HepG2 (cell line): ENCODE data around the gene CHN2. TPM values are rescaled to one million over a fixed set of nuclear protein-coding genes. Genes with fewer than 3 reads are reported as not detected.

Experiments used
- ATAC-seq: fragments of 200-7000 bp; cut with Tn5 transposase; 3 replicates; pipeline ENCODE4 v1.9.1; 2020; ENCODE audit warnings: mild to moderate bottlenecking, moderate library complexity
- BruUV-seq: library from RNA; stranded (reverse); fragments of 400-500 nt; replicated peaks from 2 replicates; lab custom pipeline; 2021; lab: Mats Ljungman, UMichigan
- CTCF ChIA-PET: fragments of 300-600 bp; formaldehyde crosslinking; extraction: SDS; loops from one replicate; lab custom pipeline; 2021; ENCODE audit warnings: low total read pairs, inconsistent platforms, low intra/inter-chr PET ratio; lab: Yijun Ruan, JAX
- POLR2A ChIA-PET: fragments of 350-600 bp; sonication (Branson Sonifier 250); formaldehyde crosslinking; loops from one replicate; lab custom pipeline; 2020; ENCODE audit warnings: antibody characterized with exemption, inconsistent platforms; lab: Yijun Ruan, JAX
- DNase-seq: peaks from one replicate; pipeline ENCODE4 v3.0.0-alpha.2; 2015; ENCODE audit warnings: low spot score
- FAIRE-seq: peaks from 3 replicates; lab custom pipeline; 2011; peaks lifted over from hg19 to GRCh38; lab: Jason Lieb, UNC
- H2AFZ ChIP-seq: one replicate; pipeline ENCODE4 v1.6.1; 2011; ENCODE audit warnings: low read length, inconsistent platforms
- H3K27ac ChIP-seq: fragments of 300-600 bp; 3 replicates; pipeline ENCODE4 v1.8.0; 2011; ENCODE audit warnings: mixed run types, mild to moderate bottlenecking, mixed read lengths, low read length, inconsistent platforms; ENCODE audit not compliant: insufficient read depth; ENCODE audit errors: extremely low read length
- H3K27me3 ChIP-seq, 2 experiments: fragments of 200-600 bp in 1 of 2; 2 replicates in 1 of 2; 3 replicates in 1 of 2; pipeline versions ENCODE4 v1.6.0 to v1.8.0; 2011; ENCODE audit warnings: low read length in 2 of 2, mild to moderate bottlenecking in 2 of 2, moderate library complexity in 2 of 2, inconsistent platforms in 1 of 2; ENCODE audit not compliant: insufficient read depth in 2 of 2, control insufficient read depth in 1 of 2
- H3K36me3 ChIP-seq, 2 experiments: fragments of 200-600 bp in 1 of 2; replicated peaks in 1 of 2; 2 replicates in 1 of 2; 3 replicates in 1 of 2; pipeline versions ENCODE4 v1.5.1 to v1.8.0; 2011; ENCODE audit warnings: low read length in 2 of 2, inconsistent platforms in 1 of 2; ENCODE audit not compliant: insufficient read depth in 2 of 2, control insufficient read depth in 1 of 2
- H3K4me1 ChIP-seq: 2 replicates; pipeline ENCODE4 v1.5.1; 2012; ENCODE audit warnings: low read length, inconsistent platforms; ENCODE audit not compliant: insufficient read depth
- H3K4me2 ChIP-seq: 2 replicates; pipeline ENCODE4 v1.6.0; 2011; ENCODE audit warnings: low read depth, low read length, inconsistent platforms
- H3K4me3 ChIP-seq, 3 experiments: fragments of 200-600 bp in 1 of 3; sonication (generic), shearing (Covaris generic) in 1 of 3; replicated peaks in 1 of 3; 2 replicates each; pipeline ENCODE4 v1.5.1; 2011 to 2016; ENCODE audit warnings: low read length in 3 of 3, inconsistent platforms in 2 of 3, low read depth in 2 of 3, mild to moderate bottlenecking in 2 of 3, control low read depth in 1 of 3, mixed read lengths in 1 of 3; ENCODE audit not compliant: insufficient read depth in 1 of 3
- H3K79me2 ChIP-seq: one replicate; pipeline ENCODE4 v1.6.1; 2011; ENCODE audit warnings: low read length, inconsistent platforms; ENCODE audit not compliant: insufficient read depth
- H3K9ac ChIP-seq: 2 replicates; pipeline ENCODE4 v1.6.0; 2011; ENCODE audit warnings: mild to moderate bottlenecking, low read depth, low read length, inconsistent platforms; ENCODE audit not compliant: insufficient read depth
- H3K9me3 ChIP-seq: 2 replicates; pipeline ENCODE4 v1.5.1; 2012; ENCODE audit warnings: mild to moderate bottlenecking, low read length
- H4K20me1 ChIP-seq: 2 replicates; pipeline ENCODE4 v1.6.0; 2011; ENCODE audit warnings: inconsistent platforms, mild to moderate bottlenecking, low read length, moderate library complexity; ENCODE audit not compliant: insufficient read depth
- CBX2 ChIP-seq, 2 experiments: fragments of 200-600 bp in 1 of 2; sonication (generic); formaldehyde crosslinking in 1 of 2; IDR thresholded peaks; 2 replicates each; pipeline versions ENCODE4 v1.7.0 to v1.8.1; 2018 to 2022; ENCODE audit warnings: low read depth in 2 of 2, low read length in 1 of 2, mild to moderate bottlenecking in 1 of 2, missing genetic modification reagents in 1 of 2
- HHEX ChIP-seq: IDR thresholded peaks from 2 replicates; pipeline ENCODE4 v1.6.1; 2016; ENCODE audit warnings: control low read depth
- HNF4G ChIP-seq, 2 experiments: sonication (generic) in 1 of 2; formaldehyde crosslinking in 1 of 2; IDR thresholded peaks; 2 replicates each; pipeline versions ENCODE4 v1.4.0 to v1.6.1; 2011 to 2020; ENCODE audit warnings: borderline replicate concordance in 2 of 2, low read depth in 2 of 2, mild to moderate bottlenecking in 2 of 2, low read length in 1 of 2, missing genetic modification reagents in 1 of 2, moderate library complexity in 1 of 2
- MAFF ChIP-seq: IDR thresholded peaks from 2 replicates; pipeline ENCODE4 v1.6.1; 2011; ENCODE audit warnings: low read depth, low read length, improper control_type of control experiment
- MED13 ChIP-seq: sonication (generic); formaldehyde crosslinking; IDR thresholded peaks from 2 replicates; pipeline ENCODE4 v1.5.0; 2020; ENCODE audit warnings: missing genetic modification reagents
- REXO4 ChIP-seq: sonication (generic); formaldehyde crosslinking; IDR thresholded peaks from 2 replicates; pipeline ENCODE4 v1.8.0; 2022; ENCODE audit warnings: missing genetic modification reagents, mild to moderate bottlenecking, borderline replicate concordance
- SALL1 ChIP-seq: sonication (generic); formaldehyde crosslinking; IDR thresholded peaks from 2 replicates; pipeline ENCODE4 v1.8.0; 2022; ENCODE audit warnings: mild to moderate bottlenecking, missing genetic modification reagents
- SOX13 ChIP-seq, 3 experiments: fragments of 450-650 bp in 1 of 3; sonication (generic) in 1 of 3; formaldehyde crosslinking in 1 of 3; IDR thresholded peaks in 2 of 3; conservative IDR thresholded peaks in 1 of 3; 2 replicates each; pipeline versions ENCODE4 v1.5.0 to v1.6.1; 2016 to 2020; ENCODE audit warnings: antibody characterized with exemption in 1 of 3, mild to moderate bottlenecking in 1 of 3, missing compliant biosample characterization in 1 of 3, missing genetic modification reagents in 1 of 3, moderate library complexity in 1 of 3
- ZNF660 ChIP-seq: sonication (generic); formaldehyde crosslinking; IDR thresholded peaks from 2 replicates; pipeline ENCODE4 v1.5.1; 2020; ENCODE audit warnings: mild to moderate bottlenecking, low read depth, missing genetic modification reagents, borderline replicate concordance
- WGBS: methylation state at CpG from one replicate; pipeline ENCODE4 v1.1.6; 2017; ENCODE audit warnings: low lambda C conversion rate; 5-methylcytosine and 5-hydroxymethylcytosine counted together
- in situ Hi-C: cut with HindIII; loops from 2 replicates; pipeline ENCODE4 v1.10.0; 2017; ENCODE audit warnings: low pct_unique_long_range_greater_than_20kb; ENCODE audit not compliant: extremely low pct_ligation_motif_present
- intact Hi-C: fragments of 100-400 bp; cut with micrococcal nuclease; formaldehyde crosslinking; loops from one replicate; pipeline ENCODE4 v1.10.0; 2022; ENCODE audit not compliant: unreplicated experiment
- polyA plus RNA-seq, 8 experiments: library from polyadenylated mRNA; depleted of rRNA in 3 of 8; stranded (reverse) in 7 of 8; unstranded in 1 of 8; fragments of >200 nt; fragmentation: Illumina TruSeq in 4 of 8; extraction: Trizol in 4 of 8; gene quantifications; 2 replicates each; pipeline versions ENCODE4 v1.2.1 to v1.2.3, GENCODE V29; 2011 to 2016; ENCODE audit warnings: low read depth in 4 of 8, missing spikeins in 1 of 8, mixed read lengths in 1 of 8; ENCODE audit not compliant: insufficient read depth in 1 of 8
- total RNA-seq, 5 experiments: library from RNA; depleted of rRNA; stranded (reverse); fragments of >200 nt; fragmentation: Illumina TruSeq; extraction: Trizol; gene quantifications; 2 replicates each; pipeline ENCODE4 v1.2.3, GENCODE V29; 2016; ENCODE audit warnings: low read depth in 1 of 5
- TF ChIP-seq, protein P1 (sequence below): sonication (generic); formaldehyde crosslinking; IDR thresholded peaks from 2 replicates; pipeline ENCODE4 v1.4.0; 2020; ENCODE audit warnings: missing genetic modification reagents
- TF ChIP-seq, protein P2 (sequence below): sonication (generic); formaldehyde crosslinking; IDR thresholded peaks from 2 replicates; pipeline ENCODE4 v1.4.0; 2020; ENCODE audit warnings: missing genetic modification reagents
- TF ChIP-seq, protein P3 (sequence below): IDR thresholded peaks from 2 replicates; pipeline ENCODE4 v1.6.1; 2016; ENCODE audit warnings: low read depth
- TF ChIP-seq, protein P4 (sequence below), 2 experiments: fragments of 450-650 bp in 1 of 2; sonication (generic) in 1 of 2; formaldehyde crosslinking; IDR thresholded peaks; 2 replicates each; pipeline versions ENCODE4 v1.5.0 to v1.8.0; 2020 to 2022; ENCODE audit warnings: mild to moderate bottlenecking in 1 of 2, missing genetic modification reagents in 1 of 2

Gene CHN2
- total and polyA plus RNA-seq, 2 of the 13 experiments (the other 11 are each of a cell fraction or from before 2014, with no cell fraction given): 23.5 to 30.5 TPM

DNA sequence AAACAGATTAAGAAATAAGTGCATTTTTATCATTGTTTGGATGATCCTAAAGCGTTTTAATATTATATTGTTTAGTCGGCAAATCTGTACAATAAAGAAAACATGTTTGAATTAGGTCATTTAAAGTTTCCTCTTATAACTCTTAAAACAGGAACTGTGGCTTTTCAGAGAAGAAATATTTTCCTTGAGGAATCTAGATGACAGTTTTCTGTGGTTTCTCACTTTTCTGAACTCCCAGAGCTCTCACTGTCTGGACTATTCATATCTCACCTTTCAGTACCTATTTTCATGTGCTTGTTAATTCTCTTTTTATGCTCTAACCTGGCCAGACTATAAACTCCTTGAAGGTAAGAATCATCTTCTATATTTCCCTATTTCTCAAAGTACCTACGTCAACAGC, 135.1 kb downstream of the CHN2 start (continued):
- TF ChIP-seq, protein P1, sequence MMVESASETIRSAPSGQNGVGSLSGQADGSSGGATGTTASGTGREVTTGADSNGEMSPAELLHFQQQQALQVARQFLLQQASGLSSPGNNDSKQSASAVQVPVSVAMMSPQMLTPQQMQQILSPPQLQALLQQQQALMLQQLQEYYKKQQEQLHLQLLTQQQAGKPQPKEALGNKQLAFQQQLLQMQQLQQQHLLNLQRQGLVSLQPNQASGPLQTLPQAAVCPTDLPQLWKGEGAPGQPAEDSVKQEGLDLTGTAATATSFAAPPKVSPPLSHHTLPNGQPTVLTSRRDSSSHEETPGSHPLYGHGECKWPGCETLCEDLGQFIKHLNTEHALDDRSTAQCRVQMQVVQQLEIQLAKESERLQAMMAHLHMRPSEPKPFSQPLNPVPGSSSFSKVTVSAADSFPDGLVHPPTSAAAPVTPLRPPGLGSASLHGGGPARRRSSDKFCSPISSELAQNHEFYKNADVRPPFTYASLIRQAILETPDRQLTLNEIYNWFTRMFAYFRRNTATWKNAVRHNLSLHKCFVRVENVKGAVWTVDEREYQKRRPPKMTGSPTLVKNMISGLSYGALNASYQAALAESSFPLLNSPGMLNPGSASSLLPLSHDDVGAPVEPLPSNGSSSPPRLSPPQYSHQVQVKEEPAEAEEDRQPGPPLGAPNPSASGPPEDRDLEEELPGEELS (CRISPR knock-in tag): no peak
- TF ChIP-seq MAFF (peak; percentile 12; the same call in 1 of the 2 replicates), HHEX (CRISPR knock-in tag) (no peak), CBX2 (IDR thresholded peaks at IDR 0.05; ENCODE audit: low read depth, low read length) (no peak), CBX2 (CRISPR knock-in tag; IDR thresholded peaks at IDR 0.05; ENCODE audit: low read depth) (no peak), MED13 (CRISPR knock-in tag) (no peak)
- TF ChIP-seq, protein P2, sequence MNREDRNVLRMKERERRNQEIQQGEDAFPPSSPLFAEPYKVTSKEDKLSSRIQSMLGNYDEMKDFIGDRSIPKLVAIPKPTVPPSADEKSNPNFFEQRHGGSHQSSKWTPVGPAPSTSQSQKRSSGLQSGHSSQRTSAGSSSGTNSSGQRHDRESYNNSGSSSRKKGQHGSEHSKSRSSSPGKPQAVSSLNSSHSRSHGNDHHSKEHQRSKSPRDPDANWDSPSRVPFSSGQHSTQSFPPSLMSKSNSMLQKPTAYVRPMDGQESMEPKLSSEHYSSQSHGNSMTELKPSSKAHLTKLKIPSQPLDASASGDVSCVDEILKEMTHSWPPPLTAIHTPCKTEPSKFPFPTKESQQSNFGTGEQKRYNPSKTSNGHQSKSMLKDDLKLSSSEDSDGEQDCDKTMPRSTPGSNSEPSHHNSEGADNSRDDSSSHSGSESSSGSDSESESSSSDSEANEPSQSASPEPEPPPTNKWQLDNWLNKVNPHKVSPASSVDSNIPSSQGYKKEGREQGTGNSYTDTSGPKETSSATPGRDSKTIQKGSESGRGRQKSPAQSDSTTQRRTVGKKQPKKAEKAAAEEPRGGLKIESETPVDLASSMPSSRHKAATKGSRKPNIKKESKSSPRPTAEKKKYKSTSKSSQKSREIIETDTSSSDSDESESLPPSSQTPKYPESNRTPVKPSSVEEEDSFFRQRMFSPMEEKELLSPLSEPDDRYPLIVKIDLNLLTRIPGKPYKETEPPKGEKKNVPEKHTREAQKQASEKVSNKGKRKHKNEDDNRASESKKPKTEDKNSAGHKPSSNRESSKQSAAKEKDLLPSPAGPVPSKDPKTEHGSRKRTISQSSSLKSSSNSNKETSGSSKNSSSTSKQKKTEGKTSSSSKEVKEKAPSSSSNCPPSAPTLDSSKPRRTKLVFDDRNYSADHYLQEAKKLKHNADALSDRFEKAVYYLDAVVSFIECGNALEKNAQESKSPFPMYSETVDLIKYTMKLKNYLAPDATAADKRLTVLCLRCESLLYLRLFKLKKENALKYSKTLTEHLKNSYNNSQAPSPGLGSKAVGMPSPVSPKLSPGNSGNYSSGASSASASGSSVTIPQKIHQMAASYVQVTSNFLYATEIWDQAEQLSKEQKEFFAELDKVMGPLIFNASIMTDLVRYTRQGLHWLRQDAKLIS: no peak

DNA sequence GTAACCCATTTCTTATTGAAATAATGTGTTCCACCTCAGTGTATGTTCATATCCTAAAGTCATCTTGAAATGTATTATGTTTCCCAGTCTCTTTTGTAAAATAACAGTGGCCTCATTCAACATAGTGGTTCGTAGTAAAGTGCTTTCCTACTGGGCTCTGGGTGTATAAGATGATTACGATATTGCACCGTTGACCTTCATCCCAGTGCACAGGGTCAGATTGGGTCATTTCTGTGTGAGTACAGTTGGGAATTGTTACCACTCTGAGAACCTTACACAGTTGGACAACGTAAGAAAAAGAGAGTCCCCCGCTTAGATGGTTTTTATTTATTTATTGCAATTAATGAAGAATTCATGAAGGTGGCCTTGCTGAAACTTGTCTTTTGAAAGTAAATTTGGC, 135.6 kb downstream of the CHN2 start:
- Histone ChIP-seq H3K27ac (peak overlapping the region; percentile 52), H3K4me1 (peaks cover 65% of the 10 kb centered on the region), H4K20me1 (no peaks in the 10 kb centered on the region), H3K9me3 (no peaks in the 10 kb centered on the region), H3K9ac (no peak overlapping the region; the same call in 1 of the 2 replicates), H3K36me3 (no peaks in the 10 kb centered on the region; a peak in 1 of 5 replicates), H2AFZ (no peak overlapping the region), H3K4me2 (peak overlapping the region; percentile 30), H3K4me3 (no peak overlapping the region), H3K27me3 (no peaks in the 10 kb centered on the region), H3K79me2 (peaks cover 23% of the 10 kb centered on the region)
- peak; percentile 60 for FAIRE-seq
- intact Hi-C loops: no loop called here
- CTCF ChIA-PET: no interaction called here
- in situ Hi-C loops: no loop called here
- peak; percentile 59 for DNase-seq
- BruUV-seq: no TSS peak
- POLR2A ChIA-PET: no interaction called here
- peak; percentile 80 for ATAC-seq
- 21% methylated on average over 5 of the region's 5 CpGs for whole genome bisulfite sequencing
- TF ChIP-seq ZNF660 (CRISPR knock-in tag) (no peak), SOX13 (IDR thresholded peaks at IDR 0.05) (no peak), SOX13 (CRISPR knock-in tag; conservative IDR thresholded peaks at IDR 0.05 in 1 of 2, IDR thresholded peaks at IDR 0.05 in 1 of 2) (peak in 1 of 2 experiments; percentile 49; a peak in 2 of 4 replicates), SALL1 (CRISPR knock-in tag) (peak; percentile 35; the same call in 1 of the 2 replicates), REXO4 (CRISPR knock-in tag) (no peak), HNF4G (IDR thresholded peaks at IDR 0.05; ENCODE audit: borderline replicate concordance, low read depth, low read length) (peak; percentile 54; the same call in 1 of the 2 replicates), HNF4G (CRISPR knock-in tag; IDR thresholded peaks at IDR 0.05; ENCODE audit: borderline replicate concordance, low read depth) (no peak)
- TF ChIP-seq, protein P3, sequence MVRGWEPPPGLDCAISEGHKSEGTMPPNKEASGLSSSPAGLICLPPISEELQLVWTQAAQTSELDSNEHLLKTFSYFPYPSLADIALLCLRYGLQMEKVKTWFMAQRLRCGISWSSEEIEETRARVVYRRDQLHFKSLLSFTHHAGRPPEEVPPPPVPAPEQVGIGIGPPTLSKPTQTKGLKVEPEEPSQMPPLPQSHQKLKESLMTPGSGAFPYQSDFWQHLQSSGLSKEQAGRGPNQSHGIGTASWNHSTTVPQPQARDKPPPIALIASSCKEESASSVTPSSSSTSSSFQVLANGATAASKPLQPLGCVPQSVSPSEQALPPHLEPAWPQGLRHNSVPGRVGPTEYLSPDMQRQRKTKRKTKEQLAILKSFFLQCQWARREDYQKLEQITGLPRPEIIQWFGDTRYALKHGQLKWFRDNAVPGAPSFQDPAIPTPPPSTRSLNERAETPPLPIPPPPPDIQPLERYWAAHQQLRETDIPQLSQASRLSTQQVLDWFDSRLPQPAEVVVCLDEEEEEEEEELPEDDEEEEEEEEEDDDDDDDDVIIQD: peak; percentile 71
- TF ChIP-seq, protein P4, sequence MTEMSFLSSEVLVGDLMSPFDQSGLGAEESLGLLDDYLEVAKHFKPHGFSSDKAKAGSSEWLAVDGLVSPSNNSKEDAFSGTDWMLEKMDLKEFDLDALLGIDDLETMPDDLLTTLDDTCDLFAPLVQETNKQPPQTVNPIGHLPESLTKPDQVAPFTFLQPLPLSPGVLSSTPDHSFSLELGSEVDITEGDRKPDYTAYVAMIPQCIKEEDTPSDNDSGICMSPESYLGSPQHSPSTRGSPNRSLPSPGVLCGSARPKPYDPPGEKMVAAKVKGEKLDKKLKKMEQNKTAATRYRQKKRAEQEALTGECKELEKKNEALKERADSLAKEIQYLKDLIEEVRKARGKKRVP (CRISPR knock-in tag; IDR thresholded peaks at IDR 0.05): peak in 1 of 2 experiments; percentile 45; a peak in 1 of 4 replicates
